Prostate gland (tissue), 2 donors: Measurements from ENCODE around the gene KAZALD1.

Experiments used
- CTCF ChIP-seq, 4 experiments: fragments of 200-600 bp in 2 of 4; fragments of 450-650 bp in 2 of 4; sonication (generic) in 2 of 4; IDR thresholded peaks; 1 replicate in 3 of 4; 2 replicates in 1 of 4; pipeline ENCODE4 v1.5.1; 2016 to 2019; ENCODE audit warnings: antibody characterized with exemption in 4 of 4, mild to moderate bottlenecking in 2 of 4, moderate library complexity in 2 of 4
- POLR2AphosphoS5 ChIP-seq: sonication (generic); formaldehyde crosslinking; IDR thresholded peaks from one replicate; pipeline ENCODE4 v1.6.1; 2017; ENCODE audit warnings: antibody characterized with exemption

GRCh38 chr10:101042667-101043362 lies 19.0 kb upstream of the KAZALD1 start:
- peak in 2 of 4 experiments; percentile 7 to 25 for TF ChIP-seq CTCF (IDR thresholded peaks at IDR 0.05)
- peak; percentile 94 for TF ChIP-seq POLR2AphosphoS5
